Measurements from ENCODE around the gene NFIC. TPM values are rescaled to one million over a fixed set of nuclear protein-coding genes. Genes with fewer than 3 reads are reported as not detected.
A peak's percentile ranks its signal among the peaks of the same experiment; 100 is the strongest.

NFIC gene
- total and polyA plus RNA-seq, 10 of the 15 experiments (the other 5 are each of a cell fraction or from before 2014, with no cell fraction given): 0.71 to 53.5 (median 10.2) TPM

DNA sequence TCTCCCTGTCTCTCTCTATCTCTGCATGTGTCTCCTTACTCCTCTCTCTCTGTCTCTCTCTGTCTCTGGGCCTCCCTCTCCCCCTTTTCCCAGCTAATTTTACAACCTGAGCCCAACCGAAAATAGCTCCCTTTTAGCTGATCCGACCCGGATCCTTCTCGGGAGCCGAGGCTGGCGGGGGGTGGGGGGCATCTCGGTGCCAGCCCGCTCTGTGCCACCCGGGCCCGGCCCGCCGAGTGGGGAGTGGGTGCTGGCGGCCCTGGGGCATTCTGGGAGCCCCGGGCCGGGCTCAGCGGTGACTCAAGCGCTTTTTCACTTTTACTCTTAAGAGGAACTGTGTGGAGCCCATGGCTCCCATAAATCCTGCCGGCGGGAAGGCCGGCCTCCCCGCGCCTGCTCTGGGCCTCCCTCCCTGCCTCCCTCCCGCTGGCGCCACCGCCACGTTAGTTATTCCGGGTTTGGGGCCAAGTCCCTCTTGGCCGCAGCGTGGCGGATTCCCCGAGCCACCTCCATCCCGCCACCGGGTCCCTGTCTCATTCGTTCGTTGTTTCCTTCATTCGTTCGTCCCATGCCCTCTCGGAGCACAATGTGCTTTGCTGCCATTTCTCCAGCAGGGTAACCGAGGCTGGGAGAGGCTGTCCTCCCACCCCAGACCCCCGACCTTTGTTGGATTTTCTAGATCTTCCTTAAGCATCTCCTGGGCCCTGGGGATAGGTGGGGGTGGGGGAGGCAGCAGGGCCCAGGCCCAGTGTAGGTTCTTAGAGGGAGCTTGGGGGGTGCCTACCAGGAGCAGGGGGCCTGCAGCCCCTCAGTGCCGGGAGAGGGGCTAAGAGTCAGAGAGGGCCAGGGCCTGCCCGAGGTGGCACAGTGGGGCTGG, 3.2 kb downstream of the NFIC start:
- Histone ChIP-seq H2AFZ (ENCODE audit: control insufficient read depth, low read depth, low read length) (peak overlapping the region; percentile 57), H3K9me3 (replicated peaks; ENCODE audit: control insufficient read depth, insufficient read depth, low read length) (no peaks in the 10 kb centered on the region), H3K4me1 (ENCODE audit: control insufficient read depth, insufficient read depth, low read length) (peaks cover 39% of the 10 kb centered on the region), H3K4me3 (peak overlapping the region; percentile 73), H4K20me1 (ENCODE audit: control insufficient read depth, insufficient read depth) (no peaks in the 10 kb centered on the region), H3K27ac (ENCODE audit: control insufficient read depth, insufficient read depth) (peak overlapping the region; percentile 92), H3K27me3 (replicated peaks in 1 of 2; ENCODE audit: control insufficient read depth in 2 of 2, insufficient read depth in 2 of 2, low read length in 1 of 2) (no peaks in the 10 kb centered on the region), H3K79me2 (ENCODE audit: control insufficient read depth, insufficient read depth, low read length) (peaks cover 90% of the 10 kb centered on the region), H3K9ac (ENCODE audit: control insufficient read depth, insufficient read depth, low read length) (peak overlapping the region; percentile 64), H3K4me2 (ENCODE audit: control insufficient read depth, insufficient read depth) (peak overlapping the region; percentile 97), H3K36me3 (ENCODE audit: control insufficient read depth in 2 of 2, insufficient read depth in 2 of 2, low read length in 1 of 2) (peaks cover 0 to 3% of the 10 kb centered on the region in 2 experiments; a peak in 3 of 4 replicates)
- ATAC-seq (peak; percentile 66), FAIRE-seq (no peak), DNase-seq (ENCODE audit: low read depth, low spot score) (no peak)
- ChIA-PET RAD21 (ENCODE audit: unreplicated experiment) (no interaction called here), SMC1A (ENCODE audit: uncharacterized antibody, unreplicated experiment) (no interaction called here), POLR2A (interaction anchor here (2.8 kb wide), 1 partner anchor 11 kb away, joined by 7 read pairs; no protein-coding TSS in a partner anchor), CTCF (interaction anchor here (1.3 to 1.9 kb wide), 2 partner anchors 59 to 60 kb away, joined by 4 to 8 read pairs; no protein-coding TSS in a partner anchor)
- in situ Hi-C loops (cut with MboI): loop anchor here (25.0 kb wide), 1 partner anchor 1507 kb away; the partner anchor contains the start of gene KLF16
- BruUV-seq (replicated peaks): no TSS peak
- intact Hi-C loops (cut with micrococcal nuclease; ENCODE audit: unreplicated experiment): loop anchor here (5.0 kb wide), 1 partner anchor 58 kb away; no protein-coding TSS in a partner anchor
- WGBS (ENCODE audit: insufficient coverage, insufficient replicate concordance, low lambda C conversion rate, missing lambda C conversion rate): 7% methylated on average over 41 of the region's 42 CpGs
- TF ChIP-seq TARDBP (IDR thresholded peaks at IDR 0.05; ENCODE audit: borderline replicate concordance) (no peak), SIX5 (IDR thresholded peaks at IDR 0.05; ENCODE audit: low read depth, low read length, severe bottlenecking) (no peak), MEF2B (IDR thresholded peaks at IDR 0.05; ENCODE audit: partially characterized antibody, poor library complexity, severe bottlenecking) (no peak), MEF2A (IDR thresholded peaks at IDR 0.05; ENCODE audit: insufficient read depth, low read depth, low read length) (0 out of 2 replicates have a peak, but pooled peaks have one; percentile 16), ZBTB11 (CRISPR knock-in tag; IDR thresholded peaks at IDR 0.05) (no peak), JUNB (IDR thresholded peaks at IDR 0.05) (peak; percentile 24; the same call in 1 of the 2 replicates), CREM (IDR thresholded peaks at IDR 0.05; ENCODE audit: low read depth) (no peak), RUNX3 (IDR thresholded peaks at IDR 0.05; ENCODE audit: low read length) (no peak), ZNF217 (IDR thresholded peaks at IDR 0.05) (peak; percentile 41; the same call in 1 of the 2 replicates), MXI1 (IDR thresholded peaks at IDR 0.05; ENCODE audit: low read depth, low read length) (peak; percentile 32; the same call in 1 of the 2 replicates), USF1 (IDR thresholded peaks at IDR 0.05; ENCODE audit: borderline replicate concordance, extremely low read length, insufficient read depth, low read depth, low read length) (no peak)
- TF ChIP-seq, protein P1, sequence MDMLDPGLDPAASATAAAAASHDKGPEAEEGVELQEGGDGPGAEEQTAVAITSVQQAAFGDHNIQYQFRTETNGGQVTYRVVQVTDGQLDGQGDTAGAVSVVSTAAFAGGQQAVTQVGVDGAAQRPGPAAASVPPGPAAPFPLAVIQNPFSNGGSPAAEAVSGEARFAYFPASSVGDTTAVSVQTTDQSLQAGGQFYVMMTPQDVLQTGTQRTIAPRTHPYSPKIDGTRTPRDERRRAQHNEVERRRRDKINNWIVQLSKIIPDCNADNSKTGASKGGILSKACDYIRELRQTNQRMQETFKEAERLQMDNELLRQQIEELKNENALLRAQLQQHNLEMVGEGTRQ (IDR thresholded peaks at IDR 0.05; ENCODE audit: borderline replicate concordance, low read depth, low read length): no peak
- TF ChIP-seq, protein P2, sequence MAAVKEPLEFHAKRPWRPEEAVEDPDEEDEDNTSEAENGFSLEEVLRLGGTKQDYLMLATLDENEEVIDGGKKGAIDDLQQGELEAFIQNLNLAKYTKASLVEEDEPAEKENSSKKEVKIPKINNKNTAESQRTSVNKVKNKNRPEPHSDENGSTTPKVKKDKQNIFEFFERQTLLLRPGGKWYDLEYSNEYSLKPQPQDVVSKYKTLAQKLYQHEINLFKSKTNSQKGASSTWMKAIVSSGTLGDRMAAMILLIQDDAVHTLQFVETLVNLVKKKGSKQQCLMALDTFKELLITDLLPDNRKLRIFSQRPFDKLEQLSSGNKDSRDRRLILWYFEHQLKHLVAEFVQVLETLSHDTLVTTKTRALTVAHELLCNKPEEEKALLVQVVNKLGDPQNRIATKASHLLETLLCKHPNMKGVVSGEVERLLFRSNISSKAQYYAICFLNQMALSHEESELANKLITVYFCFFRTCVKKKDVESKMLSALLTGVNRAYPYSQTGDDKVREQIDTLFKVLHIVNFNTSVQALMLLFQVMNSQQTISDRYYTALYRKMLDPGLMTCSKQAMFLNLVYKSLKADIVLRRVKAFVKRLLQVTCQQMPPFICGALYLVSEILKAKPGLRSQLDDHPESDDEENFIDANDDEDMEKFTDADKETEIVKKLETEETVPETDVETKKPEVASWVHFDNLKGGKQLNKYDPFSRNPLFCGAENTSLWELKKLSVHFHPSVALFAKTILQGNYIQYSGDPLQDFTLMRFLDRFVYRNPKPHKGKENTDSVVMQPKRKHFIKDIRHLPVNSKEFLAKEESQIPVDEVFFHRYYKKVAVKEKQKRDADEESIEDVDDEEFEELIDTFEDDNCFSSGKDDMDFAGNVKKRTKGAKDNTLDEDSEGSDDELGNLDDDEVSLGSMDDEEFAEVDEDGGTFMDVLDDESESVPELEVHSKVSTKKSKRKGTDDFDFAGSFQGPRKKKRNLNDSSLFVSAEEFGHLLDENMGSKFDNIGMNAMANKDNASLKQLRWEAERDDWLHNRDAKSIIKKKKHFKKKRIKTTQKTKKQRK (IDR thresholded peaks at IDR 0.05; ENCODE audit: low read depth, low read length): no peak
